Measurements from ENCODE around the gene OR2H1.
"Not testable (repeated sequence)": the region's sequence is repeated elsewhere in the genome, so short reads cannot be mapped to it uniquely, and the experiment has no call there.

The OR2H1 gene

GRCh38 chr6:29456971-29457370 is at the start of gene OR2H1, which contains the start of gene OR11A1:
TSS of gene OR2H1 (plus strand) at chr6:29457155. CDS start at chr6:29461770, 4,615 bp downstream.
TSS of gene OR11A1 (minus strand) at chr6:29457071. CDS start at chr6:29427641, 29,430 bp downstream.
- DNase-seq: no peak

GRCh38 chr6:29414588-29414987 is 42.4 kb upstream of the OR2H1 start, which contains the start of gene OR12D1:
TSS of gene OR12D1 (plus strand) at chr6:29414928.
- DNase-seq: no peak

- DNase-seq: no peak
Observed at GRCh38 chr6:29419516-29419915, 37.4 kb upstream of the OR2H1 start.

- DNase-seq: no peak
Observed at GRCh38 chr6:29424168-29424567, 32.8 kb upstream of the OR2H1 start.

- DNase-seq: no peak
Observed at GRCh38 chr6:29424575-29424974, 32.4 kb upstream of the OR2H1 start.

- no peak for DNase-seq
Observed at GRCh38 chr6:29425075-29425474, 31.9 kb upstream of the OR2H1 start.

- no peak for DNase-seq
Observed at GRCh38 chr6:29426654-29427053, 30.3 kb upstream of the OR2H1 start.

GRCh38 chr6:29436730-29437129 is 20.2 kb upstream of the OR2H1 start:
- DNase-seq: not testable (repeated sequence)

- DNase-seq: no peak
Observed at GRCh38 chr6:29439006-29439405, 17.9 kb upstream of the OR2H1 start, which contains the start of gene OR10C1. TSS of gene OR10C1 (plus strand) at chr6:29439306. CDS start at chr6:29440016, 710 bp downstream.

- DNase-seq: no peak
Observed at GRCh38 chr6:29442719-29443118, 14.2 kb upstream of the OR2H1 start.

GRCh38 chr6:29444031-29444430 is 12.9 kb upstream of the OR2H1 start:
- DNase-seq: not testable (repeated sequence)

- no peak for DNase-seq
Observed at GRCh38 chr6:29447670-29448069, 9.3 kb upstream of the OR2H1 start.

- no peak for DNase-seq
Observed at GRCh38 chr6:29451471-29452193, 5.3 kb upstream of the OR2H1 start.

GRCh38 chr6:29461021-29461814 is 4.3 kb downstream of the OR2H1 start:
- DNase-seq: no peak

GRCh38 chr6:29462022-29462421 is 5.1 kb downstream of the OR2H1 start:
- DNase-seq: no peak

GRCh38 chr6:29465279-29465678 is 8.3 kb downstream of the OR2H1 start:
- no peak for DNase-seq

GRCh38 chr6:29465801-29466200 is 8.8 kb downstream of the OR2H1 start:
- DNase-seq: no peak

GRCh38 chr6:29466241-29466640 is 9.3 kb downstream of the OR2H1 start:
- DNase-seq: no peak

- DNase-seq: no peak
Observed at GRCh38 chr6:29474996-29475395, 18.0 kb downstream of the OR2H1 start.

- no peak for DNase-seq
Observed at GRCh38 chr6:29477923-29478450, 21.0 kb downstream of the OR2H1 start.

- DNase-seq: no peak
Observed at GRCh38 chr6:29478740-29479139, 21.8 kb downstream of the OR2H1 start.

- DNase-seq: no peak
Observed at GRCh38 chr6:29479560-29479959, 22.6 kb downstream of the OR2H1 start.

- DNase-seq: no peak
Observed at GRCh38 chr6:29483186-29483585, 26.2 kb downstream of the OR2H1 start.

- no peak for DNase-seq
Observed at GRCh38 chr6:29483735-29484134, 26.8 kb downstream of the OR2H1 start.

All from DMS79 treated with DMSO at 0.1 percent for 48 hours (cell line).